Stromal cell of bone marrow (primary cell): Measurements from ENCODE around the gene COL13A1.

Experiments
- DNase-seq: peaks from one replicate; pipeline ENCODE4 v3.0.0-alpha.2; 2012; ENCODE audit warnings: low read depth

COL13A1 gene

GRCh38 chr10:69819716-69820506 is 18.2 kb downstream of the COL13A1 start:
- no peak for DNase-seq

- DNase-seq = no peak
Measured at GRCh38 chr10:69820817-69821216, 19.1 kb downstream of the COL13A1 start.

GRCh38 chr10:69825604-69826003 is 23.9 kb downstream of the COL13A1 start:
- no peak for DNase-seq

- DNase-seq = no peak
Measured at GRCh38 chr10:69826094-69826493, 24.4 kb downstream of the COL13A1 start.

GRCh38 chr10:69826789-69827554 is 25.3 kb downstream of the COL13A1 start:
- DNase-seq = no peak

GRCh38 chr10:69828144-69828870 is 26.6 kb downstream of the COL13A1 start:
- no peak for DNase-seq

- DNase-seq = no peak
Measured at GRCh38 chr10:69829775-69830174, 28.1 kb downstream of the COL13A1 start.

- DNase-seq = no peak
Measured at GRCh38 chr10:69831231-69831855, 29.6 kb downstream of the COL13A1 start.

GRCh38 chr10:69835233-69835632 is 33.5 kb downstream of the COL13A1 start:
- DNase-seq = no peak

GRCh38 chr10:69835875-69836730 is 34.4 kb downstream of the COL13A1 start:
- DNase-seq = no peak

GRCh38 chr10:69836731-69837030 is 35.0 kb downstream of the COL13A1 start:
- DNase-seq = no peak

GRCh38 chr10:69837261-69837660 is 35.6 kb downstream of the COL13A1 start:
- no peak for DNase-seq

GRCh38 chr10:69838418-69838817 is 36.7 kb downstream of the COL13A1 start:
- no peak for DNase-seq

- DNase-seq = no peak
Measured at GRCh38 chr10:69838853-69839252, 37.1 kb downstream of the COL13A1 start.

GRCh38 chr10:69839696-69840345 is 38.1 kb downstream of the COL13A1 start:
- DNase-seq = no peak

GRCh38 chr10:69840773-69841172 is 39.1 kb downstream of the COL13A1 start:
- no peak for DNase-seq

GRCh38 chr10:69842020-69842419 is 40.3 kb downstream of the COL13A1 start:
- no peak for DNase-seq

- no peak for DNase-seq
Measured at GRCh38 chr10:69842882-69843281, 41.2 kb downstream of the COL13A1 start.

- DNase-seq = no peak
Measured at GRCh38 chr10:69843923-69844322, 42.2 kb downstream of the COL13A1 start.

- no peak for DNase-seq
Measured at GRCh38 chr10:69844698-69845097, 43.0 kb downstream of the COL13A1 start.
